SK-N-SH (cell line): ENCODE measurements around the gene SAMD15.

Experiments
- POLR2AphosphoS5 ChIP-seq: IDR thresholded peaks from 2 replicates; pipeline ENCODE4 v1.6.1; 2012; ENCODE audit warnings: low read depth, low read length
- RAD21 ChIP-seq: IDR thresholded peaks from 2 replicates; pipeline ENCODE4 v1.6.1; 2012; ENCODE audit warnings: mild to moderate bottlenecking, low read length
- SMC3 ChIP-seq: IDR thresholded peaks from 2 replicates; pipeline ENCODE4 v1.6.1; 2012; ENCODE audit warnings: low read depth, low read length, improper control_type of control experiment
- TF ChIP-seq, protein P1 (sequence below): fragments of 200-600 bp; sonication (generic); IDR thresholded peaks from 2 replicates; pipeline ENCODE4 v1.6.1; 2017; ENCODE audit warnings: antibody characterized with exemption, mild to moderate bottlenecking, moderate library complexity

DNA sequence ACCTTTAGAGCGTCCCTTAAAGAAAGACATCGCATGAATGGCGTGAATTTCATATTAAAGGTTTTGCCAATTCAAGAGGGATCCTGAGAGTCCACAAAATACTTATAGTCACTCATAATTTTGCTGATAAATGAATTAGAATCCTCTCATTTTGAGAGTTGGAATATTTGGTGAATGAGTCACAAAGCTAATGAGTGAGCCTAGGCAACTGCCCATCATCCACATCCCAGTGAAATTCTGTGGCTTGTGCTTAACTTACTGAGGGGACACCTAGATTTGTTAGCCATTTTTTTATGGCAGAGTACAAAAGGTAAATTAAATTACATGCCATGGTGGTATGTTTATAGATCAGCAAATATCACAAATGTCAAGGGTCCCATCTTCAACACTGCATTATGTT, 58.9 kb downstream of the SAMD15 start:
- TF ChIP-seq, protein P1, sequence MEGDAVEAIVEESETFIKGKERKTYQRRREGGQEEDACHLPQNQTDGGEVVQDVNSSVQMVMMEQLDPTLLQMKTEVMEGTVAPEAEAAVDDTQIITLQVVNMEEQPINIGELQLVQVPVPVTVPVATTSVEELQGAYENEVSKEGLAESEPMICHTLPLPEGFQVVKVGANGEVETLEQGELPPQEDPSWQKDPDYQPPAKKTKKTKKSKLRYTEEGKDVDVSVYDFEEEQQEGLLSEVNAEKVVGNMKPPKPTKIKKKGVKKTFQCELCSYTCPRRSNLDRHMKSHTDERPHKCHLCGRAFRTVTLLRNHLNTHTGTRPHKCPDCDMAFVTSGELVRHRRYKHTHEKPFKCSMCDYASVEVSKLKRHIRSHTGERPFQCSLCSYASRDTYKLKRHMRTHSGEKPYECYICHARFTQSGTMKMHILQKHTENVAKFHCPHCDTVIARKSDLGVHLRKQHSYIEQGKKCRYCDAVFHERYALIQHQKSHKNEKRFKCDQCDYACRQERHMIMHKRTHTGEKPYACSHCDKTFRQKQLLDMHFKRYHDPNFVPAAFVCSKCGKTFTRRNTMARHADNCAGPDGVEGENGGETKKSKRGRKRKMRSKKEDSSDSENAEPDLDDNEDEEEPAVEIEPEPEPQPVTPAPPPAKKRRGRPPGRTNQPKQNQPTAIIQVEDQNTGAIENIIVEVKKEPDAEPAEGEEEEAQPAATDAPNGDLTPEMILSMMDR = no peak
- TF ChIP-seq SMC3 (no peak), POLR2AphosphoS5 (no peak), RAD21 (no peak)
